Fibroblast of villous mesenchyme (primary cell): ENCODE data around the gene ADAT1. TPM values are rescaled to one million over a fixed set of nuclear protein-coding genes. Genes with fewer than 3 reads are reported as not detected.
A peak's percentile ranks its signal among the peaks of the same experiment; 100 is the strongest.

Source experiments
- DNase-seq: peaks from one replicate; pipeline ENCODE4 v3.0.0-alpha.2; 2010; ENCODE audit warnings: low read depth
- H3K4me3 ChIP-seq: 2 replicates; pipeline ENCODE4 v1.5.1; 2011; ENCODE audit warnings: low read depth, mild to moderate bottlenecking, low read length
- CTCF ChIP-seq: IDR thresholded peaks from 2 replicates; pipeline ENCODE4 v1.5.1; 2012; ENCODE audit warnings: low read depth, mild to moderate bottlenecking, low read length; ENCODE audit not compliant: insufficient read depth
- total RNA-seq: library from RNA; depleted of rRNA; stranded (reverse); fragments of >200 nt; gene quantifications from 2 replicates; pipeline ENCODE4 v1.2.3, GENCODE V29; 2012

Gene ADAT1
- total RNA-seq, 1 donor, result 83.8 TPM

GRCh38 chr16:75621170-75621477 is 2.0 kb downstream of the ADAT1 start:
- no peak overlapping the region for H3K4me3 ChIP-seq
- TF ChIP-seq CTCF, result peak; percentile 66
- DNase-seq, result peak; percentile 67

GRCh38 chr16:75620326-75621169 is 2.5 kb downstream of the ADAT1 start:
- H3K4me3 ChIP-seq, result no peak overlapping the region
- no peak for TF ChIP-seq CTCF
- DNase-seq, result no peak

- H3K4me3 ChIP-seq, result no peak overlapping the region
- TF ChIP-seq CTCF, result no peak
- no peak for DNase-seq
Measured at GRCh38 chr16:75618780-75619179, 4.3 kb downstream of the ADAT1 start.

- TF ChIP-seq CTCF, result no peak
- DNase-seq, result no peak
- H3K4me3 ChIP-seq, result no peak overlapping the region
Measured at GRCh38 chr16:75617121-75617520, 6.0 kb downstream of the ADAT1 start.

- no peak for DNase-seq
- TF ChIP-seq CTCF, result no peak
- no peak overlapping the region for H3K4me3 ChIP-seq
Measured at GRCh38 chr16:75616521-75617010, 6.5 kb downstream of the ADAT1 start.

GRCh38 chr16:75615619-75616018 is 7.5 kb downstream of the ADAT1 start:
- H3K4me3 ChIP-seq, result no peak overlapping the region
- no peak for TF ChIP-seq CTCF
- no peak for DNase-seq
